GOT3 (cell line): Measurements from ENCODE around the gene GPX5.

Source experiments
- DNase-seq: peaks from one replicate; lab custom pipeline; 2025; ENCODE audit warnings: mixed read lengths; lab: John Stamatoyannopoulos, UW

GPX5 gene

DNA sequence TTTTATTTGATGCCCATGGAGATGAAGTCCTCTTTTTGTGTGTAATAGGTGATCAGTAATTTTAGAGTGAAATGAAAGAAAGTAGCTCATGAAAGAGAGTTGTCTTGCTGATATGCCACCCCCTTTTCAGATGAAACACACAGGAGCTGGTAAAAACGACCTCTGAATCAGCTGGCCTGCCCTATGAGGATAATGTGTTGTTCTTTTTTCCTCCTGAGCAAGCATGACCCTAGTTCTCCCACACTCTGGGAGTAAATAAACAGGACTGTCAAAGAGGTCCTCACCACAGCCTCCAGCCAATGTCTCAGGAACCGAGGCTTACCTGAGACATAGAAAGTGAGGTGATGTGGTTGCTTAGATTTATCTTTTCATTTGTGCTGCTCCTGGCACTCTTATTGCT is 29.5 kb downstream of the GPX5 start:
- DNase-seq: no peak

DNA sequence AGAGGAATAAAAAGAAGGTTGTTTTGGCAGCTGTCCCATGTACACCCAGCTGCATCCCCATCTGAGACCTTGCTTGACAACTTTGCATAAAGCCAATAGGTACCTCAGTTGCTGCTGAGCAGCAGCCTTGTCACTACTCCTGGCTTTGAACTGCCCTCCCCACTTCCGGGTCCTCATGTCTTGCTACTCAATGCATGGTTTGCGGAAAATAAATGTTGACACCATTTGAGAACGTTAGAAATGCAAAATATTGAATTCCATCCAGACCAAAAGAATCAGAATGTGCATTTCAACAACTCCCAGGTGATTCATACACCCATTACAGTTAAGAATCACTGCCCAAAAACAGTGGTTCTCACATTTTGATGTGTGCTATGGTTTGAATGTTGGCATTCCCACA is 32.9 kb downstream of the GPX5 start:
- no peak for DNase-seq

DNA sequence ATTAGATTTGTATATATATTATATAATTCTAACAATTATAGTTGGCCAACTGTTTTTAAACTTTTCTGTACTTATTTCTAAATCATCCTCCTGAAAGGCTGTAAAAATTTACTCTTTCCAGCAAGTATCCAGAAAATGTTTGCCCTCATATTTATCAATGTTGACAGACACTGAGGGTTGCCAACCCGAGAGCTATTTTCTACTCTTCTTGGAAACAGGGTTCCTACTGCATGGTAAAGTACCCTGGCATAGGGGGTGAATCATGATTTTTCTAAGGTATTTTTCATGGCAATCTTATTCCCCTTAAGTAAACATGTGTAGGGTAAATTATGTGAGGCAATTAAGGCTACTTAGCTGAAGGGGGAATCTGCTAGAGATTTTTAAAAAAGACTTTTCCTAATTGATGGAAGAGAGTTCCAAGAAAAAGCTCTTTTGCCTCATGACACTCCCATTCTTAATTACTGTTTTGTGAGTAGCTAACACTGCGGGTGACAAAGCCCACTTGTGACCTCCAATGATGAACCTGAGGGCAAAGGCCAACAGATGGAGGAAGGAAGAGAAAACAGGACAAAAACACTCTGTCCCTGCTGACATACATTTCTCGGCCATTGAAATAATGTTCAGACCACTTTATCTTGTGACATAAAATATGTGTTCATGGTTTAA is 37.9 kb downstream of the GPX5 start:
- DNase-seq: no peak

DNA sequence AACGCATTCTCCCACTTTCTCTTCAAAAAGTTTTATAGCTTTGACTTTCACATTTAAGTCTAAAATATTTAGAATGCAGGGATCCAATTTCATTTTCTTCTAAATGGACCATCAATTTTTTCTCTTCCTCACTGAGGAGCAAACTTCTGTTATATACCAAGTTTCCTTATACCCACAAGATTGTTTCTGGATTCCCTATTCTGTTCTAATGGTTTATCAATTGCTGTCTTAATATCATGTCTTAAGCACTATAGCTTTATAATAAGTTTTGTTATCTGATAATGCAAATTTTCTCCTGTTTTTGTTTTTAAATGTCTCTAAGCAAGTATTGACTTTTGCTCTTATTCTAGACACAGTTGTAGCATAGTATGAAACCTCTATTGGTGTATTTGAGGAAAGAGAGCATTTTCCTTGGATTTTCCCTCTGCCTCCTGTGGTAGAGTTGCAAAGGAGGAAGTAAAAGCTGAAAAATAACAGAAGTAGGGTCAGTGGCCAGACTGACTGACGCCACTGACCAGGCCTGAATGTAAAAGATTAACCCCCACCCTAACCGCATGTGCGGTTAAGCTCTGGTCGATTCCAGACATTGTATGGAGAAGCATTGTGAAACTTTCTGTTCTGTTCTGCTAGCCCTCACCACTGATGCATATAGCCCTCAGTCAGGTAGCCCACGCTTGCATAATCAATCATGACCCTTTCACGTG is 40.3 kb downstream of the GPX5 start:
- DNase-seq: no peak

DNA sequence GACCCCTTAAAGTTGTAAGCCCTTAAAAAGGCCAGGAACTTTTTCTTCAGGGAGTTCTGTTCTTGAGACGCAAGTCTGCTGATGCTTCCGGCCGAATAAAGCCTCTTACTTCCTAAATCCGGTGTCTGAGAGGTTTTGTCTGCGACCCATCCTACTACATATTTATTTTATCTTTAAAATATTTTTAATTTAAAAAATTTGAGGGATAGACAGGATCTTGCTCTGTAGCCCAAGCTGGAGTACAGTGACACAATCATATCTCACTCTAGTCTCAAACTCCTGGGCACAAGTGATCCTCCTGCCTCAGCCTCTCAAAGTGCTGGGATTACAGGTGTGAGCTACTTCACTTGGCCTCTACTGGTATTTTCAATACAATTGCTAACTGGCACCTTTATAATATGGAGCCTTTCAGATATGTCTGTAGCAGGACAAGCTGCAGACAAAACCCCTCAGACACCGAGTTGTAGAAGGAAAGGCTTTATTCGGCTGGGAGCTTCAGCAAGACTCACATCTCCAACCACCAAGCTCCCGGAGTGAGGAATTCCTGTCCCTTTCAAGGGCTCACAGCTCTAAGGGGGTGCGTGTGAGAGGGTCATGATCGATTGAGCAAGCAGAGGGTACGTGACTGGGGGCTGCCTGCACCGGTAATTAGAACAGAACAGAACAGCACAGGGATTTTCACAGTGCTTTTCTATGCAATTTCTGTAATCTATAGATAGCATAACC is 41.0 kb downstream of the GPX5 start:
- DNase-seq: no peak

DNA sequence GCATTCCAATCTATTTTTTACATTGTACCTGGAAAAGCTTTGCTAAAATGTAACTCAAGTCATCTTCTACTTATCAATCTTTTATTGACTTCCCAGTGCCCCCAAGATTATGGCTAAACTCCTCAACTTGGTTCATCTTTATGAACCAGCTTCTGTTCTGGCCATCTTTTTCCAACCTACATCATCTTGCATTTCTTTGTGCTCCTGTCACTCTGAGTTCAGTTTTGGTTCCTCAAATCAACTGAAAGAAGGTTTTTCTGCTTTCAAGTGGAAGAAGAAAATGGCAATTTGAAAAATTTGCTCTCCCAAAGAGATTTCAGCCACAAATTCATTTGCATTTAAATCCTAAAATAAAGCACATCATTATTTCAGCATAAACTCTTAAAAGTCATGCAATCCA is 41.8 kb downstream of the GPX5 start:
- DNase-seq: no peak

DNA sequence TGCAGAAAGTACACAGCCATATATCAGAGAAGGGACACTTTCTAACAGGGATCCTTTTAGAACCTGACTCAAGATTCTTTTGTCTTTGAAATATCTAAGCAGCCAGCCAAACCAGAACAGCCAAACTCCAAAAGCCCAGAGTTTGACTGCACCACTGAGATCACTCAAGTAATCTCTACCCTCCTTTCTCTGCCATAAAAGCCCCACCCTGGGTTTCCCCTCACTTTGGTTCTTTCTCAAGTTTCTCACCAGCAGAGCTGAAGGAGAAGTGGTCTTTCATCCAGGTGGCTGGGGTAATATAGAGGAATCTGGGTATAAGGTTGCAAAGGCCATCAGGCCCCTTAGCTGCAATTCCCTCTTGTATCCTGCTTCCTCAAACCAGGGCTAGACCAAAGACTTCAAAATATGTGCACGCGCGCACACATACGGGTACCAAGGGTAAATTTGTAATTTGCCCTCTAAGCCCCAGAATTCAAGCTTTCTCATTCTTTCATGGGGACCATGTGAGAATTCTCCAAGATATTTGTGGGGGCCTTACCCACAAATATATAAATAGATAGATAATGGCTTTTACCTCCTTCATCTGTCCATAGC is 42.9 kb downstream of the GPX5 start:
- no peak for DNase-seq

DNA sequence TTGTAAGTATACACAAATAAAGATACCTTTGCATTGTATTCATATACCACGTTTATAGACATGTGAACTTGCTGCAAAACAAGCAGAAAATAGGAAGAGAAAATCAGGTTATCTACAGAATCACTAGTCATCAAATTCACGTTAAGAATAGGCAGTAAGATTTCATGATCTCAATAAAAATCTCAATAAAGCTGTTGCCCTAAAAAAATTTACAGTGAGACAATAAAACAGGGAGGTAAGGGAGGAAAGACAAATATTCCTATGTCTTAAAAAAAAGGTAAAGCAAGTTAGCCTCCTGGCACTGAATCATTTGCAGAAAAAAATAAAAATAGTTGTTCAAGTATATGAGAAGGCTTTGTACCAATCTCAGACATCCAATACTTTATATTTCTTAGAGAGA is 44.1 kb downstream of the GPX5 start:
- DNase-seq: no peak

DNA sequence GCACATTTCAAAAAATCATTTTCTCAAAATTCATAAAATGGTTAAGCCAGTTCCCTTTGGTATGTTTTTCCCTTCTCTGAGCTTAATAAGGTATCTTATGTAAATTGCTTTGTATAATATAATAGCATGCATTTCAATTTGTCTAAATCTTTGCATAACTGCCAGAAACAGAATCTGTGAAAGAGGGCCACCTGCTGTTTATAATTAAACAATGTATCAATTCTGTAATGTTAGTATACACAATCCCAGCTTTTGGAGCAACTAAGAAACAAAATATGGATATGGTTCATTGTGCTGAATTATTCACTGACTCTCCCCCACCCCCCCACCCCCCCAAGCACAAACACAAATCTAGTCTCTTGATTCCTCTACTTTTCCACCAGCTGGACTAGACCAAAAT is 54.8 kb downstream of the GPX5 start:
- no peak for DNase-seq

DNA sequence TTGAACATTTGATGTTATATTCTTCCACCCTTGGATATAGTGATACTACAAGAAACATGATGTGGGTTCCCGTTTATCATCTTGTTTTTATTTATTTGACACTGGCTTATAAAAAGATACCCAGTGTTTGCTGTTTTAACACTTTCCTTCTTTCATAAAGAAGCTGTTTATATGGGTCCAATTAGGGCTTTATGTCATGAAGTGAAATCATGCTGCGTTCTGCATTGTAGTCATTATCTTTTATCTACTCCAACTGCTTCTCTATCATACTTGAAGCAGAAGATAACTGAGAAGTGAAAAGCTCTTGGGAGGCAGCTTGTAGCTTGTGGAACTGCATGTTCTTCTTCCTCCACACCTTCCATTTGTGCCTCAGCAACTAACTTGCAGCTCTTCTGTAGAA is 57.8 kb downstream of the GPX5 start:
- DNase-seq: no peak
